ENCODE measurements around the gene EXOC4. TPM values are rescaled to one million over a fixed set of nuclear protein-coding genes. Genes with fewer than 3 reads are reported as not detected.

Gene EXOC4
- total RNA-seq, 3 donors from 2014 or later, result 88.3 to 136 (median 99.6) TPM

DNA sequence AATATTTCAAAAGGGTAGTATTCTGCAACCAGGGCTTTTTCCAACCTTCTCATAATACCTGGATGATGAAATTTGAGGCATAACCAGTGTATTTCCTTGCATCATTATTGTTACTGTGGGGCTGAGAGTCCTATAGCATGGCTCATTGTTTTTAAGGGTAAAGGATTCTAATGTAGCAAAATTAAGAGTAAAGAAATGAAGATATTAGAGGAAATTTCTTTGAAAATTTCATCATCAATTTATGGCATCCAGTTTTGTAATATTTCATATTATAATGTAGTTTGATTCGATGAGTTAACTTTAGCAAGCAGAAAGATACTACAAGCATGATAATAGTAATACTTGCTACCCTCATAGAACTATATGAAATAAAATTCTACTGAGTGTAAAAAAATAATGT lies 486.9 kb downstream of the EXOC4 start:
- no peaks in the 10 kb centered on the region for H3K36me3 ChIP-seq
- TF ChIP-seq, protein P1, sequence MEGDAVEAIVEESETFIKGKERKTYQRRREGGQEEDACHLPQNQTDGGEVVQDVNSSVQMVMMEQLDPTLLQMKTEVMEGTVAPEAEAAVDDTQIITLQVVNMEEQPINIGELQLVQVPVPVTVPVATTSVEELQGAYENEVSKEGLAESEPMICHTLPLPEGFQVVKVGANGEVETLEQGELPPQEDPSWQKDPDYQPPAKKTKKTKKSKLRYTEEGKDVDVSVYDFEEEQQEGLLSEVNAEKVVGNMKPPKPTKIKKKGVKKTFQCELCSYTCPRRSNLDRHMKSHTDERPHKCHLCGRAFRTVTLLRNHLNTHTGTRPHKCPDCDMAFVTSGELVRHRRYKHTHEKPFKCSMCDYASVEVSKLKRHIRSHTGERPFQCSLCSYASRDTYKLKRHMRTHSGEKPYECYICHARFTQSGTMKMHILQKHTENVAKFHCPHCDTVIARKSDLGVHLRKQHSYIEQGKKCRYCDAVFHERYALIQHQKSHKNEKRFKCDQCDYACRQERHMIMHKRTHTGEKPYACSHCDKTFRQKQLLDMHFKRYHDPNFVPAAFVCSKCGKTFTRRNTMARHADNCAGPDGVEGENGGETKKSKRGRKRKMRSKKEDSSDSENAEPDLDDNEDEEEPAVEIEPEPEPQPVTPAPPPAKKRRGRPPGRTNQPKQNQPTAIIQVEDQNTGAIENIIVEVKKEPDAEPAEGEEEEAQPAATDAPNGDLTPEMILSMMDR (IDR thresholded peaks at IDR 0.05), result no peak
- TF ChIP-seq POLR2A (IDR thresholded peaks at IDR 0.05) (no peak), POLR2AphosphoS5 (IDR thresholded peaks at IDR 0.05) (no peak)
- intact Hi-C loops (cut with DNase I; ENCODE audit: low total_unique reads), result no loop called here
- no peaks in the 10 kb centered on the region for H3K9me3 ChIP-seq
- no peaks in the 10 kb centered on the region for H3K4me1 ChIP-seq
- no peak overlapping the region for H3K27ac ChIP-seq
- H3K4me3 ChIP-seq, result no peak overlapping the region
- DNase-seq (ENCODE audit: low spot score in 2 of 2), result no peak
- no peaks in the 10 kb centered on the region for H3K27me3 ChIP-seq

DNA sequence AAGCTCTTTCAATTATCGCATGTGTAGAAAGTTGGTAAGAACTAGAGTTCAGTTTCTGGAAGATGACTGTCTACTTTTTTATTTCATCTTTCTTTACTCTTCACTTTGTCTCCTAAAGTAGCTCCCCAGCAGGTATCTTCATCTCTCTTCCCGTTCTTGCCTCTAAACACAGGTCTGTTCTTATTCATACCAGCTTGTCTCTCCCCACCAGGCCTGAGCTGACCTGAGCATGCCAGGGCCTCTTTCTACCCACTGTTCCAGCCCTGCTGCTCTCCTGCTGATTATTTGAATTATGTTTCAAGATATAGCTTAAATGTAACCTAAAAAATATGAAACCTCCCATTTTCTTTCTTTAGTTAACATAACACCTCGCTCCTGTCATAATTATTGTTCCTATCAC lies 488.2 kb downstream of the EXOC4 start:
- Histone ChIP-seq H3K4me3 (no peak overlapping the region), H3K4me1 (no peaks in the 10 kb centered on the region), H3K27me3 (no peaks in the 10 kb centered on the region), H3K27ac (no peak overlapping the region), H3K9me3 (no peaks in the 10 kb centered on the region), H3K36me3 (no peaks in the 10 kb centered on the region)
- intact Hi-C loops (cut with DNase I; ENCODE audit: low total_unique reads), result no loop called here
- DNase-seq (ENCODE audit: low spot score in 2 of 2), result no peak
- TF ChIP-seq POLR2A (IDR thresholded peaks at IDR 0.05) (no peak), POLR2AphosphoS5 (IDR thresholded peaks at IDR 0.05) (no peak)
- TF ChIP-seq, protein P1 (IDR thresholded peaks at IDR 0.05), result no peak

DNA sequence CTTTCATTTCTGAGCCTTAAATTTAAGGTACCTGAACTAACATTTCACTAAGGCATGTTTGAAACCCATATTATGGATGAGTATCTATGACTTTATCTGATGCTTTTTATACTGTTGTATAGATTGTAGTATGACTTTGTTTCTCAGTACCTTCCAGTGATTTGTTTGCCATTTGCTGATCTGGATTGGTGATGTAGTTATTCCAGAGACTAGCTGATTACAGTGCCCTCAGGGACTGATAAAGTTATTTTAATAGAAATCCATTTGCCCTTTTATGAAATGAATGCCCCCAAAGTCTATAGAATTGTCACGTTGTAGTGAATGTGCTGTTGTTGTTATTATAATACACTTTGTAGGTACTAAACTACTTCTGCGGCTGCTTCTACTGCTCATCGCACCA lies 488.8 kb downstream of the EXOC4 start:
- no peak for DNase-seq (ENCODE audit: low spot score in 2 of 2)
- Histone ChIP-seq H3K9me3 (no peaks in the 10 kb centered on the region), H3K4me3 (no peak overlapping the region), H3K27ac (no peak overlapping the region), H3K27me3 (no peaks in the 10 kb centered on the region), H3K36me3 (no peaks in the 10 kb centered on the region), H3K4me1 (no peaks in the 10 kb centered on the region)
- TF ChIP-seq POLR2AphosphoS5 (IDR thresholded peaks at IDR 0.05) (no peak), POLR2A (IDR thresholded peaks at IDR 0.05) (no peak)
- TF ChIP-seq, protein P1 (IDR thresholded peaks at IDR 0.05), result no peak
- intact Hi-C loops (cut with DNase I; ENCODE audit: low total_unique reads), result no loop called here

DNA sequence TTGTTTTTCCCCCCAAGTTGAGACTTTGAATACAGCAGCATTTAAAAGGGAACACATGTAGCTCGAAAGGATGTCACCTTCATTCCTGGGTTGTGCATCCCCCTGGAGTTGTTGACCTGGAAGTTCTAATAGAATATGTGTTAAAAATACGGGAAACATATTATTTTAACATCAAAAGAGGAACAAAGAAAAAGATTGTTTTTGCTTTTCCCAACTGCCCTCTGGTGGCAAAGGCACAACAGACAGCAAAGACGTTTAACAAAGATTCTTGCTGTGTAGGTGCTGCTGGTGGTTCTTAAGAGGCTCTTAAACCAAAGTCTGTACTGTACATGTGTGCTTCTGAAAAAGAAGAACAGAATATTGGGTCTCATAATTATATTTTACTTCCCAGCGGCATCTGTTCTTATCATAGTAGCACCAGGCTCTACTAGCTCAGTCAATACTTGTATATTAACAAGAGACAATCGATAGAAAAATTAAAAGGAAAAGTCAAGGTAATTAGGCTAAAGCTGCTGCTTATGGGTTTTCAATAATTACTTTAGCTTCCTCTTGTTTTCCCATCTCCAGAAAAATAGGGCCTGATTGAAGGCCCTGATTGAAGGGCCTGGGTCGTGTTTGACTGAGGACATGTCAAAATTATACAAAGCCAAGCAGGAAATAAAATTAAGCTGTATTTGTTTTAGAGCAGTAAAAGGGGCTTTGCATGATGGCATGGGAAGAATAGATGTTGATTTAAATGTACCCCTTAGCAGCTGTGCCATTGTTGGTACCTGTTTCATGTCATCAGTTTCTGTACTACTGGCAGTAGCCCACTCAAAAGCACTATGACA lies 490.0 kb downstream of the EXOC4 start:
- TF ChIP-seq POLR2AphosphoS5 (IDR thresholded peaks at IDR 0.05) (no peak), POLR2A (IDR thresholded peaks at IDR 0.05) (no peak)
- TF ChIP-seq, protein P1 (IDR thresholded peaks at IDR 0.05), result no peak
- Histone ChIP-seq H3K36me3 (no peaks in the 10 kb centered on the region), H3K4me3 (no peak overlapping the region), H3K27ac (no peak overlapping the region), H3K4me1 (no peaks in the 10 kb centered on the region), H3K27me3 (no peaks in the 10 kb centered on the region), H3K9me3 (no peaks in the 10 kb centered on the region)
- no peak for DNase-seq (ENCODE audit: low spot score in 2 of 2)
- intact Hi-C loops (cut with DNase I; ENCODE audit: low total_unique reads), result no loop called here

DNA sequence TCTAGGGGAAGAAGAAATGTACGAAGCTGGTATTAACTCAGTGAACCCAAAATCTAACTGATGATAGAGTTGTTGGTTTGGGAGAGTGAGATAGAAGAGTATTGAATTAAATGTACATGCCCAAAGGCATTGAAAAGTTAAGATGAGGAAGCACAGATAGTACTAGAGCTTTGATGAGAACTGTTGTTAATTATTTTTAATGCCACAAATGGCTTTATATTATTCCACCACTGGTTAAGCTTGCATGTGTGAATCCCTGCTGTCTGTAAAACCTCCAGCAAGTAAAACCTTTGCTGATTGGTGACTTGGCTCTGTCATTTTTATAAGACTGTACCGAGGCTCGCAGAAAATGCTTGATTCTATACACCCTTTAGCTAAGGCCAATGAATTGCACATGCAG lies 491.6 kb downstream of the EXOC4 start:
- Histone ChIP-seq H3K27ac (no peak overlapping the region), H3K27me3 (no peaks in the 10 kb centered on the region), H3K36me3 (no peaks in the 10 kb centered on the region), H3K4me1 (no peaks in the 10 kb centered on the region), H3K4me3 (no peak overlapping the region), H3K9me3 (no peaks in the 10 kb centered on the region)
- TF ChIP-seq POLR2AphosphoS5 (IDR thresholded peaks at IDR 0.05) (no peak), POLR2A (IDR thresholded peaks at IDR 0.05) (no peak)
- TF ChIP-seq, protein P1 (IDR thresholded peaks at IDR 0.05), result no peak
- no peak for DNase-seq (ENCODE audit: low spot score in 2 of 2)
- intact Hi-C loops (cut with DNase I; ENCODE audit: low total_unique reads), result no loop called here
